Measurements from ENCODE around the gene GPSM1.

- TF ChIP-seq CTCF (IDR thresholded peaks at IDR 0.05; ENCODE audit: low read depth, low read length) = 0 out of 2 replicates have a peak, but pooled peaks have one; percentile 1
- TF ChIP-seq EZH2phosphoT487 (IDR thresholded peaks at IDR 0.05; ENCODE audit: low read depth) = no peak
Observed at GRCh38 chr9:136363949-136364748, 36.8 kb downstream of the GPSM1 start.
